Measurements from ENCODE around the gene CAPN9.

CAPN9 gene

DNA sequence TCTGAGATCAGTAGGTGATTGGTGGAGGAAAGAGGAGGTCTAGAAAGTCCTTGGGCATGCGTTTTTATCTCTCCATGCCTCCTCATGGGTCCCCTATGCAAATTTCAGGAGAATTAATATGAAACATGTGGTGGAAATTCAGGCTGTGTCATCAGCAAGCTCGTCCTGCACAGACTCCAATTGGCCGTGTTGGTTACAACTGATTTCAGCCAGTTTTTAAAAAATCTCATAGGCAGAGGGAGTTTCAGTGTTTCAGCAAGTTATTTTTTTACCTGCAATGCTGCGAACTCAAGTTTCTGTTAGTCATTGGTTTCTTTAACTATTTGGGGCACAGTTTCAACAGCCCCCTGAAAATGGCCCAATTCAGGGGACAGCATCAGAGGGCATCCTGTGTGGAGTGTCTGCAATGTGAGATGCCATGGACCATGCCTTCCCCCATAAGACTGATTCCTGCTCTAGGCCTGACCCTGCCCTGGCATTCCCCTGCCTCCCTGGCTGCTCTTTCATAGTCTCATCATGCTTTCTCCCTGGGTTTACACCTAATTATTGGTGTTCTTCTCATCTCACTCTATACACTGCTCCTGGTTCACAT, 61.2 kb downstream of the CAPN9 start:
- H3K27ac ChIP-seq = no peak overlapping the region
- TF ChIP-seq, protein P1, sequence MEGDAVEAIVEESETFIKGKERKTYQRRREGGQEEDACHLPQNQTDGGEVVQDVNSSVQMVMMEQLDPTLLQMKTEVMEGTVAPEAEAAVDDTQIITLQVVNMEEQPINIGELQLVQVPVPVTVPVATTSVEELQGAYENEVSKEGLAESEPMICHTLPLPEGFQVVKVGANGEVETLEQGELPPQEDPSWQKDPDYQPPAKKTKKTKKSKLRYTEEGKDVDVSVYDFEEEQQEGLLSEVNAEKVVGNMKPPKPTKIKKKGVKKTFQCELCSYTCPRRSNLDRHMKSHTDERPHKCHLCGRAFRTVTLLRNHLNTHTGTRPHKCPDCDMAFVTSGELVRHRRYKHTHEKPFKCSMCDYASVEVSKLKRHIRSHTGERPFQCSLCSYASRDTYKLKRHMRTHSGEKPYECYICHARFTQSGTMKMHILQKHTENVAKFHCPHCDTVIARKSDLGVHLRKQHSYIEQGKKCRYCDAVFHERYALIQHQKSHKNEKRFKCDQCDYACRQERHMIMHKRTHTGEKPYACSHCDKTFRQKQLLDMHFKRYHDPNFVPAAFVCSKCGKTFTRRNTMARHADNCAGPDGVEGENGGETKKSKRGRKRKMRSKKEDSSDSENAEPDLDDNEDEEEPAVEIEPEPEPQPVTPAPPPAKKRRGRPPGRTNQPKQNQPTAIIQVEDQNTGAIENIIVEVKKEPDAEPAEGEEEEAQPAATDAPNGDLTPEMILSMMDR (IDR thresholded peaks at IDR 0.05) = no peak
- TF ChIP-seq ZFX (IDR thresholded peaks at IDR 0.05; ENCODE audit: borderline replicate concordance) = no peak

DNA sequence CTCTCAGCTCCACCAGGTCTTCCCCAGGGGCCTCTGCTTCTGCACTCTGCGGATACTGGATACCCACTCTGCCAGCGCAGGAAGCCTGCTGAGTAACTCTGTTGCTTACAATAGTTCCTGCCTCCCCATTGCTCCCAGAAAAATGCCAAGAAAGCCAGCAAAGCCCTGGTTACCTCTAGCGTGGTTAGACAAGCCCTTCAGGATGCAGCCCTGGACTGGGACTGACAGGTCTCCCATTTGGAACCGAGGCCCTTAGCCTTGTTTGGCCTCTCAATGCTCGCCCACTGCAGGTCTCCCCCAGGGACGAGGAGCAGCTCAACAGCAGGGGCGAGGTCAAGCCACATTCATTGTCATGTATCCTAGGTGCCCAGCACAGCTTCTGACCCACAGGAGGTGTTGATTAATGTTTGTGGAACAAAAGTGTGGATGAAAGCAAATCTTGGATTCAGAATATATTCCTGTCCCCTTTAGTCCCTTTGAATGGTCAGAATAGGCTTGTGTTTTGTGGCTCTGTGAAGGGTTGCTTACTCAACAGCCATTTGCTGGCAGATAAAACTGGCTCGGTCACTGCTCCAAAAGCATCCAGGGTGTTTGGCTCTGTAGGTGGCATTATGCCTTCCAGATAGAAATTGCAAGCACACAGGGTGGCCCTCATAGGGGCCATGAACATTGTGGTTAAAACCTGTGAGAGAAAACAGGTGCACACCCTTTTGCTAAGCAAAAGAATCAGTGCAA, 62.2 kb downstream of the CAPN9 start:
- TF ChIP-seq, protein P1 (IDR thresholded peaks at IDR 0.05) = no peak
- TF ChIP-seq ZFX (IDR thresholded peaks at IDR 0.05; ENCODE audit: borderline replicate concordance) = no peak
- H3K27ac ChIP-seq = no peak overlapping the region

DNA sequence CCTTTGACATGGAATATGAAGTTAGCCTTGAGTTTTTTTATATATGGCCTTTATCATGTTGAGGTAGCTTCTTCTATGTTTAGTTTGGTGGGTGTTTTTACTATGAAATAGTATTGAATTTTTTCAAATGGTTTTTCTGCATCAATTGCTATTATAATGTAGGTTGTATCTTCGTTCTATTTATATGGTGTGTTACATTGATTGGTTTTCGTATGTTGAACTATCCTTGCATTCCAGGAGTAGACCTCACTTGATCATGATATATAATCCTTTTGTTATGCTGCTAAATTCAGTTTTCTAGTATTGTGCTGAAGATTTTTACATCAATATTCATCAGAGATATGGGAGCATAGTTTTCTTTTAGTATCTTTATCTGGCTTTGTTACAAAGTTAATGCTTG, 65.4 kb downstream of the CAPN9 start:
- no peak for TF ChIP-seq ZFX (IDR thresholded peaks at IDR 0.05; ENCODE audit: borderline replicate concordance)
- TF ChIP-seq, protein P1 (IDR thresholded peaks at IDR 0.05) = no peak
- no peak overlapping the region for H3K27ac ChIP-seq

DNA sequence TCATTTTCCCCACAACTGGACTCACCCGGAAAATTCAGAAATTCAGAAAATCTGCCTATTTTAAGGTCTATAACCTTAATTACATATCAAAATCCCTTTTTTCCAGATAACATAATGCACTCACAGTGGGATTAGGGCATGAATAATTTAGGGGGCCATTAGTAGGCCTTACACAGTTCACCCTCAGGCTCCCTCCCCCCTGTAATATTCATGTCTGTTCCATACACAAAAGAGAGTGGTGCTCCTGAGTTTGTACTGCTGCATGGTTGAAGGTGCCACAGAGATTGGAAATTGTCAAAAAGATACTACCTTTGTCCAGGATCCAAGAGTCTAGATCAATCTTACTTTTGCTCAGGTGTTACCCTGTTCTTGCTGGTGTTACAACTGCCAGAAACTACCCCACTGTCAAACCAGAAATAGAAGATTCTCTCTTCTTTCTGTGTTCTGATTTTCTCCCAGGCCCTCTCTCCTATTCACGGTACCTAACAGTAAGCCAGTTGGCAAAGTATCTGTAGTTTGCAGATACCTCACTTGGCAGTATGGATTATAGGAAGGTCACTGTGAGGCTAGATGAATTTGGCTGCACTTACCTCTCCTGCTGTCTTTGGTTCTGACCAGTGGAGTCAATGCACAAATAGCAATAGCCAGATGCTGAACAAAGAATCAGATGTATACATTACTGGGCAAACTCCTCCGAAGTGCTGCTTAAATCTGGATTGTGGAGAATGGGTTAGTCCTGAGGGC, 67.9 kb downstream of the CAPN9 start:
- no peak overlapping the region for H3K27ac ChIP-seq
- TF ChIP-seq, protein P1 (IDR thresholded peaks at IDR 0.05) = no peak
- TF ChIP-seq ZFX (IDR thresholded peaks at IDR 0.05; ENCODE audit: borderline replicate concordance) = no peak

DNA sequence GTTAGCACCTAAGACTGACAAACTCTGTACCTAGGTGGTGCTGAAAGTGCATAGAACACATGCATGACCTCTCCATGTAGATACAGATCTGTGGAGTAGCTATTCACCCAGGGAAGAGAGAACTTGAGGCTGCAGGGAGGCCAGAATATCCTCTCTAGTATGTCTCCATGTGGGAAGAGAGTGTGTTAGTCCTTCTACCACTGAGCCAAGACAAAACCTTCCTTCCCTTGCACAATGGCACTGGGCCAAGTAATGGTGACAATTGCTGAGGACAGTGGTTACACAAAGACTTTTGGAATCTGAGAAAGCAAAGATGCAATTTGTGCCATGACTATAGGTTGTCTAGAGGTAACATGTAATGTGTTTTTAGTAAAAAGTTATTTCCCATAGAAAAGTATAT, 68.8 kb downstream of the CAPN9 start:
- no peak for TF ChIP-seq ZFX (IDR thresholded peaks at IDR 0.05; ENCODE audit: borderline replicate concordance)
- TF ChIP-seq, protein P1 (IDR thresholded peaks at IDR 0.05) = no peak
- H3K27ac ChIP-seq = no peak overlapping the region

DNA sequence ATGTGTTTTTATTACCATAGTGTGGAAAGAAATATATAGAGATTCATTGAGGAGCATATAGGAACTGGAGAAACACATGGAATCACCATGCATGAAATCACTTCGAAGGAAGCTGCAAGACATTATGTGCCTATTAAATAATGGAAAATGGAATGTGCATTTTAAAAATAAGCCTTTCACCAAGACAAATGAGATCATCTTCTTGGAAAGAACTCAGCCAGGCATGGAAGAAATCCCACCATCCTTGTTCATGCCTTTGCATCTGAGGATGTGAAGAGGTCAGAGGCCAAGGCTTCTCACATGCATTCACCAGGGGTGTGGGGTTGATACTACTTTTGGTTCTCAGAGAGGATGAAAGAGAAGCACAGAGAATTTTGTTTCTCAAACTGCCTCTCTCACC, 71.2 kb downstream of the CAPN9 start:
- TF ChIP-seq, protein P1 (IDR thresholded peaks at IDR 0.05) = no peak
- TF ChIP-seq ZFX (IDR thresholded peaks at IDR 0.05; ENCODE audit: borderline replicate concordance) = no peak
- H3K27ac ChIP-seq = no peak overlapping the region

DNA sequence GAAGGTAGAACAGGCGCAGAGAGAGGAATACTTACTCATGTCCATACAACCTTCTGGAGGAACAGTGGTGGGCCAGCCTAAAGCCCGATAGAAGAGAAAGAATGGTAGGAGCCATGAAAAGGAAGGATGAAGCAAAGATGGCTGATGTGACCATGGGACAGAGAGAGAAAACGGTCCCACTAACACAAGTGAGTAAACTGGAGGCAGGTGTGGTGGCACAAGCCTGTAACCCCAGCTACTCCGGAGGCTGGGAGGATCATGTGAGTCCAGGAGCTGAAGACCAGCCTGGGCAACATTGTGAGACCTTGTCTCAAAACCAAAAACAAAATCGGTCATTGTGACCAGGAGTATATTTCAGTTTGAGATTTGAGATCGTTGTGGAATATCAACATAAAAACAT, 71.7 kb downstream of the CAPN9 start:
- no peak overlapping the region for H3K27ac ChIP-seq
- TF ChIP-seq ZFX (IDR thresholded peaks at IDR 0.05; ENCODE audit: borderline replicate concordance) = no peak
- TF ChIP-seq, protein P1 (IDR thresholded peaks at IDR 0.05) = no peak

Data from 22Rv1 (cell line).